ENCODE results near the gene MGAT3.
"Not testable (repeated sequence)": the region's sequence is repeated elsewhere in the genome, so short reads cannot be mapped to it uniquely, and the experiment has no call there.

Gene MGAT3

DNA sequence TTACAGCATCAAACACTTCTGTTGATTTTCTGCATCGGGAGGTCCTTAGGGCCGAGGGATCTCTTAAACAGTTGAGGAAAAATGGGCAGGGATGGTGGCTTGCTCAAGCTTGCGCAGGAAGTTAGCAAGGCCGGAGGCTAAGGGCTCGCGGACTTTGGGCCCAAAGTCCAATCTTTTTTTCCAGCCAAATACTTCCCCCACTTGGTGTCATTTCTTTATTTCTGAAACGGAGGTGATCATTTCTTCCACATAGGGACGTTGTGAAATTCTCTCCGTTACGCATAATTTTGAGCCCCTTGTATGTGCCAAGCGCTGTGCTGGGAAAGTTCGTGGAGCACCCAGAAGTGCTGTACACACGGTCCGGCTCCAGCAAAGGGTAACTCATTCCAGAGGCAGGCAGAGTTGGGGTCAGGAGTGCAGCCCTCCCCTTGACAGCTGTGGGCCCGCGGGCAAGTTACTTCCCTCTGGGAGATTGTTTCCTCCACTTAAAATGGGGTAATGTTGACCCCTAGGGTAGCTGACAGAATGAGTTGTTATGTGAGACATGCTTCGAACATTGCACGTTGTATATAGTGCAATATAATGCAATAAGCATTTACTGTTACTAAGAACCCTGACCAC is 46.1 kb downstream of the MGAT3 start:
- Histone ChIP-seq H3K36me3 (ENCODE audit: control insufficient read depth in 2 of 2, insufficient read depth in 1 of 2, low read length in 2 of 2) (peaks cover 30 to 45% of the 10 kb centered on the region in 2 experiments), H3K4me1 (ENCODE audit: control insufficient read depth, insufficient read depth, low read length) (peaks cover 12% of the 10 kb centered on the region), H3K9me3 (ENCODE audit: control insufficient read depth, insufficient read depth, low read depth, low read length) (no peaks in the 10 kb centered on the region), H3K4me3 (ENCODE audit: low read depth, low read length) (peak overlapping the region; percentile 92), H3K27ac (ENCODE audit: extremely low read depth, low read depth, low read length) (peak overlapping the region; percentile 78)
- POLR2A ChIA-PET: interaction anchor here (1.2 to 5.8 kb wide), 4 partner anchors 14 to 26 kb away, joined by 3 to 117 read pairs (median 55); partner anchors contain the start of gene ATF4
- CTCF ChIA-PET: interaction anchor here (1.0 to 4.4 kb wide), 3 partner anchors 9 to 26 kb away, joined by 6 to 31 read pairs (median 10); no protein-coding TSS in a partner anchor
- TF ChIP-seq HOXA7 (CRISPR knock-in tag; IDR thresholded peaks at IDR 0.05; ENCODE audit: borderline replicate concordance) (no peak), ZNF768 (tag by site-specific recombination; IDR thresholded peaks at IDR 0.05) (no peak)
- TF ChIP-seq, protein P1, sequence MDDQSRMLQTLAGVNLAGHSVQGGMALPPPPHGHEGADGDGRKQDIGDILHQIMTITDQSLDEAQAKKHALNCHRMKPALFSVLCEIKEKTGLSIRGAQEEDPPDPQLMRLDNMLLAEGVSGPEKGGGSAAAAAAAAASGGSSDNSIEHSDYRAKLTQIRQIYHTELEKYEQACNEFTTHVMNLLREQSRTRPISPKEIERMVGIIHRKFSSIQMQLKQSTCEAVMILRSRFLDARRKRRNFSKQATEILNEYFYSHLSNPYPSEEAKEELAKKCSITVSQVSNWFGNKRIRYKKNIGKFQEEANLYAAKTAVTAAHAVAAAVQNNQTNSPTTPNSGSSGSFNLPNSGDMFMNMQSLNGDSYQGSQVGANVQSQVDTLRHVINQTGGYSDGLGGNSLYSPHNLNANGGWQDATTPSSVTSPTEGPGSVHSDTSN (CRISPR knock-in tag; IDR thresholded peaks at IDR 0.05): 0 out of 2 replicates have a peak, but pooled peaks have one; percentile 14

DNA sequence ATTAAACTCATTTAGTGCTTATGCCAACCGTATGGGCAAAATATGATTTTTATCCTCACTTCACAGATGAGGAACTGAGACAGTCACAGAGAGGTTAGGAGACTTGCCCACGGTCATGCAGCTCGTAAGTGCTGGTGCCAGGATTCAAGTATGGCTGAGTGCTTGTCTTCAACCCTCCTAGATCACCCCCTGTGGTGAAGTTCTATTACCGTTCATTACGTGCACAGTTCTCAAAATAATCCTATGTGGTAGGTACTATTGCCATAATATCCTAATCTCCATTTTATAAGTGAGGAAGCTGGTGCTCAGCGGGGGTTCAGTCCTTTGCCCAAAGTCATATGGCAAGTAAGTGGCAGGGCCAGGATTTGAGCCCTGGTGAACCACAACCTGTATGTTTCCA is 46.8 kb downstream of the MGAT3 start:
- peak overlapping the region; percentile 78; the same call in 1 of the 2 replicates for H3K27ac ChIP-seq (ENCODE audit: extremely low read depth, low read depth, low read length)
- TF ChIP-seq ZNF837 (tag by site-specific recombination; IDR thresholded peaks at IDR 0.05) (no peak), GLIS1 (tag by site-specific recombination; IDR thresholded peaks at IDR 0.05) (no peak), YY2 (tag by site-specific recombination; IDR thresholded peaks at IDR 0.05) (no peak), ZIC2 (tag by site-specific recombination; IDR thresholded peaks at IDR 0.05) (peak; percentile 39; the same call in 1 of the 2 replicates)
- TF ChIP-seq, protein P2, sequence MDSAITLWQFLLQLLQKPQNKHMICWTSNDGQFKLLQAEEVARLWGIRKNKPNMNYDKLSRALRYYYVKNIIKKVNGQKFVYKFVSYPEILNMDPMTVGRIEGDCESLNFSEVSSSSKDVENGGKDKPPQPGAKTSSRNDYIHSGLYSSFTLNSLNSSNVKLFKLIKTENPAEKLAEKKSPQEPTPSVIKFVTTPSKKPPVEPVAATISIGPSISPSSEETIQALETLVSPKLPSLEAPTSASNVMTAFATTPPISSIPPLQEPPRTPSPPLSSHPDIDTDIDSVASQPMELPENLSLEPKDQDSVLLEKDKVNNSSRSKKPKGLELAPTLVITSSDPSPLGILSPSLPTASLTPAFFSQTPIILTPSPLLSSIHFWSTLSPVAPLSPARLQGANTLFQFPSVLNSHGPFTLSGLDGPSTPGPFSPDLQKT (IDR thresholded peaks at IDR 0.05; ENCODE audit: borderline replicate concordance, low read depth, low read length): no peak
- peak overlapping the region; percentile 92 for H3K4me3 ChIP-seq (ENCODE audit: low read depth, low read length)
- H3K36me3 ChIP-seq (ENCODE audit: control insufficient read depth in 2 of 2, insufficient read depth in 1 of 2, low read length in 2 of 2): peaks cover 31 to 53% of the 10 kb centered on the region in 2 experiments
- peaks cover 11% of the 10 kb centered on the region for H3K4me1 ChIP-seq (ENCODE audit: control insufficient read depth, insufficient read depth, low read length)
- CTCF ChIA-PET: interaction anchor here (1.0 to 4.4 kb wide), 3 partner anchors 10 to 26 kb away, joined by 6 to 31 read pairs (median 12); no protein-coding TSS in a partner anchor
- POLR2A ChIA-PET: interaction anchor here (1.2 to 5.8 kb wide), 4 partner anchors 14 to 25 kb away, joined by 3 to 117 read pairs (median 55); partner anchors contain the start of gene ATF4
- H3K9me3 ChIP-seq (ENCODE audit: control insufficient read depth, insufficient read depth, low read depth, low read length): no peaks in the 10 kb centered on the region

DNA sequence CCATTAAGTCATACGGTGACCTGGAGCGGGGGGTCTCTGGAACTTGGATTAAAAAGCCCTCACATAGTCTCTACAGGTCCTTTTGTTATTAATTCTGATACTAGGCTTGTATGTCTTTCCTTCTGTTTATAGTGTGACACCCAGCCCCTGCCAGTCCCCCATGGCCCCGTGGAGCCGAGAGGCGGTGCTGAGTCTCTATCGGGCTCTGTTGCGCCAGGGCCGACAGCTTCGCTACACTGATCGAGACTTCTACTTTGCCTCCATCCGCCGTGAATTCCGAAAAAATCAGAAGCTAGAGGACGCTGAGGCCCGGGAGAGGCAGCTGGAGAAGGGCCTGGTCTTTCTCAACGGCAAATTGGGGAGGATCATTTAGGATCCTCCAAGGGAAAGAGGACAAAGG is 47.3 kb downstream of the MGAT3 start:
- ChIA-PET POLR2A (interaction anchor here (1.2 to 5.8 kb wide), 3 partner anchors 17 to 25 kb away, joined by 3 to 117 read pairs (median 8); partner anchors contain the start of gene ATF4), CTCF (interaction anchor here (0.7 to 4.4 kb wide), 5 partner anchors 10 to 46 kb away, joined by 6 to 31 read pairs (median 12); no protein-coding TSS in a partner anchor)
- Histone ChIP-seq H3K36me3 (ENCODE audit: control insufficient read depth in 2 of 2, insufficient read depth in 1 of 2, low read length in 2 of 2) (peaks cover 35 to 57% of the 10 kb centered on the region in 2 experiments), H3K27ac (ENCODE audit: extremely low read depth, low read depth, low read length) (no peak overlapping the region), H3K4me1 (ENCODE audit: control insufficient read depth, insufficient read depth, low read length) (peaks cover 10% of the 10 kb centered on the region), H3K9me3 (ENCODE audit: control insufficient read depth, insufficient read depth, low read depth, low read length) (no peaks in the 10 kb centered on the region), H3K4me3 (ENCODE audit: low read depth, low read length) (no peak overlapping the region; the same call in 1 of the 2 replicates)
- TF ChIP-seq ZNF16 (tag by site-specific recombination; IDR thresholded peaks at IDR 0.05; ENCODE audit: low read depth) (no peak), ZNF169 (tag by site-specific recombination; IDR thresholded peaks at IDR 0.05) (no peak), ZNF114 (tag by site-specific recombination; IDR thresholded peaks at IDR 0.05) (no peak)
- TF ChIP-seq, protein P3, sequence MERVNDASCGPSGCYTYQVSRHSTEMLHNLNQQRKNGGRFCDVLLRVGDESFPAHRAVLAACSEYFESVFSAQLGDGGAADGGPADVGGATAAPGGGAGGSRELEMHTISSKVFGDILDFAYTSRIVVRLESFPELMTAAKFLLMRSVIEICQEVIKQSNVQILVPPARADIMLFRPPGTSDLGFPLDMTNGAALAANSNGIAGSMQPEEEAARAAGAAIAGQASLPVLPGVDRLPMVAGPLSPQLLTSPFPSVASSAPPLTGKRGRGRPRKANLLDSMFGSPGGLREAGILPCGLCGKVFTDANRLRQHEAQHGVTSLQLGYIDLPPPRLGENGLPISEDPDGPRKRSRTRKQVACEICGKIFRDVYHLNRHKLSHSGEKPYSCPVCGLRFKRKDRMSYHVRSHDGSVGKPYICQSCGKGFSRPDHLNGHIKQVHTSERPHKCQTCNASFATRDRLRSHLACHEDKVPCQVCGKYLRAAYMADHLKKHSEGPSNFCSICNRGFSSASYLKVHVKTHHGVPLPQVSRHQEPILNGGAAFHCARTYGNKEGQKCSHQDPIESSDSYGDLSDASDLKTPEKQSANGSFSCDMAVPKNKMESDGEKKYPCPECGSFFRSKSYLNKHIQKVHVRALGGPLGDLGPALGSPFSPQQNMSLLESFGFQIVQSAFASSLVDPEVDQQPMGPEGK (tag by site-specific recombination; IDR thresholded peaks at IDR 0.05): no peak

DNA sequence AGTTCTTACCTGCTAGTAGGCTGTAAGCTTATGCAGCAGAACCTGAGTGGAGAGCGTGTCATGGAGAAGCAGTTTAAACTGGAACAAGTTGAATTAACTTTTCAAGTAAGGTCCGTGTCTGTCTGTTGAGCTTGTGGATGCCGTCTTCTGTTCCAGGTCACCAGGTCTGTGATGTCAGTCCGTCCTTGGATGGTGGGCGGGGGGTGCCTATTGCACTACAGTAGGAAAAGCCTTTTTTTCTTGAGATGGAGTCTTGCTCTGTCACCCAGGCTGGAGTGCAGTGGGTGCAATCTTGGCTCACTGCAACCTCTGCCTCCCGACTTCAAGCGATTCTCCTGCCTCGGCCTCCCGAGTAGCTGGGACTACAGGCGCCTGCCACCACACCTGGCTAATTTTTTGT is 50.2 kb downstream of the MGAT3 start:
- peaks cover 55 to 86% of the 10 kb centered on the region in 2 experiments for H3K36me3 ChIP-seq (ENCODE audit: control insufficient read depth in 2 of 2, insufficient read depth in 1 of 2, low read length in 2 of 2)
- not testable (repeated sequence) for H3K9me3 ChIP-seq (ENCODE audit: control insufficient read depth, insufficient read depth, low read depth, low read length); H3K4me1 ChIP-seq (ENCODE audit: control insufficient read depth, insufficient read depth, low read length); H3K4me3 ChIP-seq (ENCODE audit: low read depth, low read length); H3K27ac ChIP-seq (ENCODE audit: extremely low read depth, low read depth, low read length)
- ChIA-PET CTCF (interaction anchor here (1.0 to 2.4 kb wide), 5 partner anchors 9 to 22 kb away, joined by 3 to 9 read pairs (median 7); no protein-coding TSS in a partner anchor), POLR2A (interaction anchor here (1.0 to 1.5 kb wide), 4 partner anchors 11 to 18 kb away, joined by 3 to 10 read pairs (median 5); partner anchors contain the start of gene ATF4)
